ENCODE data around the gene MEF2A.

MEF2A gene

GRCh38 chr15:99614749-99615288, 49.0 kb downstream of the MEF2A start:
- Histone ChIP-seq H3K9me3 (ENCODE audit: control insufficient read depth, low read length) (no peaks in the 10 kb centered on the region), H3K79me2 (peaks cover 21% of the 10 kb centered on the region), H3K4me3 (ENCODE audit: low read depth, low read length) (no peak overlapping the region), H3K27me3 (ENCODE audit: control insufficient read depth, insufficient read depth, low read length) (no peaks in the 10 kb centered on the region), H3K9ac (no peak overlapping the region), H3K4me2 (ENCODE audit: low read length) (no peak overlapping the region), H2AFZ (no peak overlapping the region), H3K4me1 (peaks cover 4% of the 10 kb centered on the region), H3K27ac (no peak overlapping the region), H3K36me3 (ENCODE audit: control insufficient read depth, insufficient read depth, low read length) (no peaks in the 10 kb centered on the region)
- no peak for TF ChIP-seq CTCF (IDR thresholded peaks at IDR 0.05)

- Histone ChIP-seq H3K4me2 (ENCODE audit: low read length) (no peak overlapping the region), H3K27ac (no peak overlapping the region), H3K79me2 (peaks cover 21% of the 10 kb centered on the region), H3K27me3 (ENCODE audit: control insufficient read depth, insufficient read depth, low read length) (no peaks in the 10 kb centered on the region), H3K9ac (no peak overlapping the region), H3K4me1 (peaks cover 4% of the 10 kb centered on the region), H2AFZ (no peak overlapping the region), H3K36me3 (ENCODE audit: control insufficient read depth, insufficient read depth, low read length) (no peaks in the 10 kb centered on the region), H3K9me3 (ENCODE audit: control insufficient read depth, low read length) (no peaks in the 10 kb centered on the region), H3K4me3 (ENCODE audit: low read depth, low read length) (no peak overlapping the region)
- no peak for TF ChIP-seq CTCF (IDR thresholded peaks at IDR 0.05)
These were observed 49.7 kb downstream of the MEF2A start for GRCh38 chr15:99615460-99615859.

- H3K79me2 ChIP-seq = peaks cover 18% of the 10 kb centered on the region
- H3K27ac ChIP-seq = no peak overlapping the region
- H3K36me3 ChIP-seq (ENCODE audit: control insufficient read depth, insufficient read depth, low read length) = no peaks in the 10 kb centered on the region
- no peak for TF ChIP-seq CTCF (IDR thresholded peaks at IDR 0.05)
- H3K9me3 ChIP-seq (ENCODE audit: control insufficient read depth, low read length) = no peaks in the 10 kb centered on the region
- H3K4me3 ChIP-seq (ENCODE audit: low read depth, low read length) = no peak overlapping the region
- no peak overlapping the region for H3K9ac ChIP-seq
- H3K27me3 ChIP-seq (ENCODE audit: control insufficient read depth, insufficient read depth, low read length) = no peaks in the 10 kb centered on the region
- H3K4me2 ChIP-seq (ENCODE audit: low read length) = no peak overlapping the region
- H3K4me1 ChIP-seq = peaks cover 4% of the 10 kb centered on the region
- no peak overlapping the region for H2AFZ ChIP-seq
These were observed 50.3 kb downstream of the MEF2A start for GRCh38 chr15:99616129-99616528.

- Histone ChIP-seq H3K4me1 (peaks cover 5% of the 10 kb centered on the region), H3K4me2 (ENCODE audit: low read length) (peak overlapping the region; percentile 31), H3K27ac (no peak overlapping the region)
These were observed 51.1 kb downstream of the MEF2A start for GRCh38 chr15:99616773-99617342.

More at GRCh38 chr15:99616773-99617342, 51.1 kb downstream of the MEF2A start:
- no peak for TF ChIP-seq CTCF (IDR thresholded peaks at IDR 0.05)
- peaks cover 12% of the 10 kb centered on the region for H3K79me2 ChIP-seq
- no peaks in the 10 kb centered on the region for H3K36me3 ChIP-seq (ENCODE audit: control insufficient read depth, insufficient read depth, low read length)
- H3K4me3 ChIP-seq (ENCODE audit: low read depth, low read length) = no peak overlapping the region
- H3K27me3 ChIP-seq (ENCODE audit: control insufficient read depth, insufficient read depth, low read length) = no peaks in the 10 kb centered on the region
- no peak overlapping the region for H2AFZ ChIP-seq
- H3K9ac ChIP-seq = no peak overlapping the region
- no peaks in the 10 kb centered on the region for H3K9me3 ChIP-seq (ENCODE audit: control insufficient read depth, low read length)

Measured in parathyroid adenoma (tissue), 2 donors.